ENCODE measurements around the gene WFDC6. TPM values are rescaled to one million over a fixed set of nuclear protein-coding genes. Genes with fewer than 3 reads are reported as not detected.

The WFDC6 gene
- total RNA-seq, 1 experiment from 2014 or later: not detected

GRCh38 chr20:45545754-45546453, 6.6 kb upstream of the WFDC6 start:
- Histone ChIP-seq H4K5ac (ENCODE audit: insufficient read length, low read depth, low read length) (peak overlapping the region; percentile 47), H3K4me2 (ENCODE audit: insufficient read depth, insufficient read length, low read length) (no peak overlapping the region), H4K8ac (replicated peaks; ENCODE audit: insufficient read length, low read depth, low read length) (no peak overlapping the region), H2BK120ac (ENCODE audit: low read depth, low read length, poor library complexity, severe bottlenecking) (no peak overlapping the region), H2BK20ac (ENCODE audit: low read depth, low read length, poor library complexity, severe bottlenecking) (peak overlapping the region; percentile 92), H2BK12ac (ENCODE audit: insufficient read length, low read depth, low read length) (no peak overlapping the region), H3K79me1 (ENCODE audit: insufficient read depth, low read depth, low read length, poor library complexity, severe bottlenecking) (no peaks in the 10 kb centered on the region), H2AFZ (ENCODE audit: low read length) (peak overlapping the region; percentile 96), H3K9me3 (ENCODE audit: control insufficient read depth, low read depth, low read length) (no peaks in the 10 kb centered on the region), H3K27ac (ENCODE audit: insufficient read length, low read depth, low read length) (no peak overlapping the region), H2BK5ac (ENCODE audit: insufficient read length, low read length) (no peak overlapping the region), H3K4me1 (ENCODE audit: insufficient read depth, low read length) (no peaks in the 10 kb centered on the region), H3K27me3 (ENCODE audit: insufficient read depth, low read length) (no peaks in the 10 kb centered on the region), H3K79me2 (ENCODE audit: insufficient read depth, low read length) (no peaks in the 10 kb centered on the region), H3K56ac (ENCODE audit: insufficient read length, low read depth, low read length) (no peak overlapping the region), H2BK15ac (ENCODE audit: low read depth, low read length) (no peak overlapping the region), H3K9ac (ENCODE audit: extremely low read depth, insufficient read length, low read length) (no peak overlapping the region), H3K18ac (ENCODE audit: insufficient read length, low read depth, low read length) (no peak overlapping the region), H3T11ph (ENCODE audit: low read length) (no peak overlapping the region), H3K4ac (ENCODE audit: low read depth, low read length) (no peak overlapping the region), H2AK5ac (ENCODE audit: insufficient read length, low read length) (no peak overlapping the region), H4K20me1 (ENCODE audit: control insufficient read depth, insufficient read depth, insufficient read length) (no peaks in the 10 kb centered on the region), H3K23ac (ENCODE audit: insufficient read length, low read depth, low read length) (no peak overlapping the region), H4K91ac (ENCODE audit: insufficient read length, low read depth, low read length) (no peak overlapping the region), H3K23me2 (ENCODE audit: insufficient read length, low read depth, low read length, poor library complexity, severe bottlenecking) (no peaks in the 10 kb centered on the region), H3K14ac (ENCODE audit: insufficient read depth, low read length) (no peak overlapping the region)
- 0 out of 7 replicates have a peak, but pooled peaks cover 0 to 3% (median 0%) of the 10 kb centered on the region in 3 experiments for H3K36me3 Mint-ChIP-seq (ENCODE audit: insufficient read depth in 1 of 3, low read depth in 3 of 3)
- H3K4me1 Mint-ChIP-seq: peaks cover 2 to 9% of the 10 kb centered on the region in 2 experiments; a peak in 2 of 4 replicates
- H3K4me3 Mint-ChIP-seq: no peak overlapping the region
- H3K9me3 Mint-ChIP-seq: peaks cover 0 to 6% of the 10 kb centered on the region in 2 experiments; a peak in 2 of 5 replicates
- H3K27ac Mint-ChIP-seq: no peak overlapping the region; a peak in 1 of 7 replicates
- TF ChIP-seq CTCF (conservative IDR thresholded peaks at IDR 0.05): peak; percentile 77
- peak; percentile 35 for DNase-seq
- WGBS (ENCODE audit: extremely low coverage, insufficient read length, low lambda C conversion rate): no CpG with 5 or more reads among the region's 5 CpGs
- peaks cover 2% of the 10 kb centered on the region for H3K27me3 Mint-ChIP-seq (ENCODE audit: low read depth)

Measured in H9 (cell line).